Measurements from ENCODE around the gene ATAD1. TPM values are rescaled to one million over a fixed set of nuclear protein-coding genes. Genes with fewer than 3 reads are reported as not detected.

The ATAD1 gene
- total RNA-seq, 4 donors from 2014 or later: 36.6 to 52.8 (median 45.8) TPM

GRCh38 chr10:87761153-87761552 is 56.9 kb downstream of the ATAD1 start:
- no peak for ATAC-seq
- no peak for TF ChIP-seq EP300 (IDR thresholded peaks at IDR 0.05)
- no peak for TF ChIP-seq POLR2AphosphoS5 (IDR thresholded peaks at IDR 0.05)
- TF ChIP-seq CTCF (IDR thresholded peaks at IDR 0.05): no peak
- TF ChIP-seq POLR2A (IDR thresholded peaks at IDR 0.05): no peak
- 95 to 97% methylated on average over 3 to 4 of the region's 4 CpGs for WGBS, 2 donors (ENCODE audit: low coverage in 1 of 2)
- Histone ChIP-seq H3K27me3 (no peaks in the 10 kb centered on the region), H3K4me1 (no peaks in the 10 kb centered on the region), H3K27ac (no peak overlapping the region), H3K9me3 (no peaks in the 10 kb centered on the region), H3K4me3 (no peak overlapping the region), H3K36me3 (peaks cover 0 to 47% of the 10 kb centered on the region in 2 donors)

DNA sequence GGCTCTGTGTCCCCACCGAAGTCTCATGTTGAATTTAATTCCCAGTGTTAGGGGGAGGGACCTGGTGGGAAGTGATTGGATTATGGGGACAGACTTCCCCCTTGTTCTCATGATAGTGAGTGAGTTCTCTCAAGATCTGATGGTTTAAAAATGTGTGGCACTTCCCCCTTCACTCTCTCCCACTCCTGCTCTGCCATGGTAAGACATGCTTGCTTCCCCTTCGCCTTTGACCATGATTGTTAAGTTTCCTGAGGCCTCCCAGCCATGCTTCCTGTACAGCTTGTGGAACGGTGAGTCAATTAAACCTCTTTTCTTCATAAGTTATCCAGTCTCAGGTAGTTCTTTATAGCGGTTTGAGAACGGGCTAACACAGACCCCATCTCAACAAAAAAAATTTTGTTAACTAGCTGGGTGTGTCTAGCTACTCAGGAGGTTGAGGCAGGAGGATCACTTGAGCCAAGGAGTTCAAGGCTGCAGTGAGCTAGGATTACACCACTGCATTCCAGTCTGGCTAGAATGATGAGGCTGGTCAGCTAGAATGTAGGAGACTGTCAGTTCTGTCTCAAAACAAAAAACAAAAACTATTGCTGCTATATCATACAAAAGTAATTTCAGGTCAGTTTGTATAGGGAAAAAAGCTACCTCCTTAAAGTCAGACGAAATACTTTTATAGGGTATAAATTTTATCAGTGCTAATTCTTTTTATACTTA is 57.7 kb downstream of the ATAD1 start:
- Histone ChIP-seq H3K4me1 (no peaks in the 10 kb centered on the region), H3K36me3 (peaks cover 0 to 47% of the 10 kb centered on the region in 2 donors), H3K27me3 (no peaks in the 10 kb centered on the region), H3K4me3 (no peak overlapping the region), H3K9me3 (no peaks in the 10 kb centered on the region), H3K27ac (no peak overlapping the region)
- no peak for ATAC-seq
- 87 to 95% methylated on average over 5 to 6 of the region's 6 CpGs for WGBS, 2 donors (ENCODE audit: low coverage in 1 of 2)
- TF ChIP-seq CTCF (IDR thresholded peaks at IDR 0.05) (no peak), POLR2A (IDR thresholded peaks at IDR 0.05) (no peak), POLR2AphosphoS5 (IDR thresholded peaks at IDR 0.05) (no peak)

- TF ChIP-seq EP300 (IDR thresholded peaks at IDR 0.05): no peak
- TF ChIP-seq CTCF (IDR thresholded peaks at IDR 0.05): no peak
- H3K36me3 ChIP-seq: peaks cover 0 to 50% of the 10 kb centered on the region in 2 donors
- no peak overlapping the region for H3K27ac ChIP-seq
- no peaks in the 10 kb centered on the region for H3K27me3 ChIP-seq
- ATAC-seq: no peak
- no peak overlapping the region for H3K4me3 ChIP-seq
- H3K4me1 ChIP-seq: no peaks in the 10 kb centered on the region
- no peaks in the 10 kb centered on the region for H3K9me3 ChIP-seq
Measured at GRCh38 chr10:87759551-87759950, 58.5 kb downstream of the ATAD1 start.

DNA sequence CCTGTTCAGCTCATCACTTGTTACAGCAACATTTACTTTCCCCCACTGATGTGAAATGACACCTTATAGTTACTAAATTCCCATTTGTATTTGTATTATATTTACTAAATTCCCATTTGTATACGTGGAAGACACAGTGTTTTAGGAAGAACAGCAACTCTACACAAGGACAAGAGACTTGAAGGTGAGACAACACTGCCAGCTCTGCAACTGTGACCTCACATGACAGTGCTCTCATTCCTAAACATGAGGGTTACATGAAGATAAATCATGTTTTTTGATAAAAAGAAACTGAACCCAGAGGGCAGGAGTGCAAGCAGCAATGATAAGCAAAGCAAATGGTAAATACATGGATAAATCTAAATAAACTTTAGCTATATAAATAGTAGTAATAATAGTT is 60.3 kb downstream of the ATAD1 start:
- Histone ChIP-seq H3K9me3 (no peaks in the 10 kb centered on the region), H3K4me1 (no peaks in the 10 kb centered on the region), H3K4me3 (no peak overlapping the region), H3K27ac (no peak overlapping the region), H3K27me3 (no peaks in the 10 kb centered on the region), H3K36me3 (peaks cover 0 to 62% of the 10 kb centered on the region in 2 donors)
- no peak for ATAC-seq
- 78 to 100% methylated on average over 1 of the region's 1 CpG for WGBS, 2 donors (ENCODE audit: low coverage in 1 of 2)
- no peak for TF ChIP-seq CTCF (IDR thresholded peaks at IDR 0.05)
- no peak for TF ChIP-seq POLR2AphosphoS5 (IDR thresholded peaks at IDR 0.05)
- no peak for TF ChIP-seq EP300 (IDR thresholded peaks at IDR 0.05)

GRCh38 chr10:87753995-87754866 is 63.8 kb downstream of the ATAD1 start:
- Histone ChIP-seq H3K27me3 (no peaks in the 10 kb centered on the region), H3K27ac (no peak overlapping the region), H3K4me3 (no peak overlapping the region), H3K36me3 (peaks cover 0 to 56% of the 10 kb centered on the region in 2 donors), H3K4me1 (peaks cover 0 to 13% (median 0%) of the 10 kb centered on the region in 3 donors), H3K9me3 (no peaks in the 10 kb centered on the region)
- ATAC-seq: no peak
- WGBS, 2 donors (ENCODE audit: low coverage in 1 of 2): 85 to 93% methylated on average over 8 of the region's 8 CpGs
- TF ChIP-seq CTCF (IDR thresholded peaks at IDR 0.05): no peak
- TF ChIP-seq POLR2AphosphoS5 (IDR thresholded peaks at IDR 0.05): no peak
- TF ChIP-seq EP300 (IDR thresholded peaks at IDR 0.05): no peak
- no peak for TF ChIP-seq POLR2A (IDR thresholded peaks at IDR 0.05)

All from gastroesophageal sphincter (tissue), 4 donors.